ENCODE data around the gene TTYH2.

GRCh38 chr17:74304184-74304583 is 90.8 kb downstream of the TTYH2 start:
- TF ChIP-seq CTCF (conservative IDR thresholded peaks at IDR 0.05; ENCODE audit: low read depth, low read length) = no peak
- no peak for TF ChIP-seq EZH2 (IDR thresholded peaks at IDR 0.05; ENCODE audit: borderline replicate concordance, low read depth, low read length, poor library complexity, severe bottlenecking)
